ENCODE measurements around the gene MTOR. TPM values are rescaled to one million over a fixed set of nuclear protein-coding genes. Genes with fewer than 3 reads are reported as not detected.

Gene MTOR
- polyA plus RNA-seq, 4 donors, result 11.3 to 22.9 (median 17.7) TPM

DNA sequence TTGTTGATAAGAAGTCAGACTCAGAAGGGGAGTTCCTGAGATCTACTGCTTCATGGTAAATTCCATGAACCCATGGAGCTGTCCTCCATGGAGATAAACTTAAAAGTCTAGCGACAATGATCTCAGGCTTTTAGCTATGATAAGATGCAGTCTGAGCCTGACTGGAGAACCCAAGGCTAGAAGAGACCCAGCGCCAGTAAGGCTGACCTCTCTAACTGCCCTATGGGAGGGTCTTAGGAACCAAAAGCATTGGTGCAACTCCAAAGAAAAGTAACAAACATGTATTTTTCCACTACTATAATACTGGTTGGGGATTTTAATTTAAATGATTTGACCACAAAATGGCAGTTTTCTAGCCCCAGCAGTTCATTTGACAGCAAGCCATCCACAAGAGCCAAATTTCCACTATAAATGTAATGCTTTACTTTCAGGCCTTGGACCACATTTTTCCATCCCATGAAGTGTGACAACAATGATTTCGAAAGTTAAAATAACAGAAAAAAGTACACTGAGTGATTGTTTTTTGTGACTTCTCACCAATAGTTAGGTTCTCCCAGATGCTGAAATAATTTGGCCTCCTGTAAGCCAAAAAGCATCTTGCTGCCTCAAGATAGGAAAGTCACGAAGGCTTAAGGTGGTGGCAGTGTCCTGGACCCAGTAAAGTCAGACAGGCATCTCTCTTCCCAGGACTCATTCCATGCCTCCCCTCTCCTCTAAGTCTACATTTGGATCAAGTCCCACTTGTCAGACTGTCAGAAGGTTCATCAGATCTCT lies 119.5 kb downstream of the MTOR start:
- H3K27ac ChIP-seq (ENCODE audit: low read depth in 1 of 3, low read length in 2 of 3), result no peak overlapping the region
- H3K9me3 ChIP-seq (ENCODE audit: control insufficient read depth in 2 of 2, insufficient read depth in 1 of 2, low read depth in 1 of 2, low read length in 1 of 2), result no peaks in the 10 kb centered on the region
- H3K27me3 ChIP-seq (ENCODE audit: control insufficient read depth in 3 of 3, insufficient read depth in 3 of 3, low read length in 3 of 3), result no peaks in the 10 kb centered on the region
- DNase-seq (no peak), FAIRE-seq (no peak)
- H3K4me3 ChIP-seq (ENCODE audit: low read depth in 1 of 3, low read length in 3 of 3), result no peak overlapping the region
- WGBS, 3 donors, result 91 to 98% (median 94%) methylated on average over 4 of the region's 4 CpGs
- peaks cover 9 to 42% (median 25%) of the 10 kb centered on the region in 3 donors for H3K36me3 ChIP-seq (ENCODE audit: control insufficient read depth in 3 of 3, insufficient read depth in 2 of 3, low read depth in 1 of 3, low read length in 3 of 3)
- no peaks in the 10 kb centered on the region for H3K4me1 ChIP-seq (ENCODE audit: control insufficient read depth in 3 of 3, insufficient read depth in 2 of 3, low read depth in 1 of 3, low read length in 2 of 3)

DNA sequence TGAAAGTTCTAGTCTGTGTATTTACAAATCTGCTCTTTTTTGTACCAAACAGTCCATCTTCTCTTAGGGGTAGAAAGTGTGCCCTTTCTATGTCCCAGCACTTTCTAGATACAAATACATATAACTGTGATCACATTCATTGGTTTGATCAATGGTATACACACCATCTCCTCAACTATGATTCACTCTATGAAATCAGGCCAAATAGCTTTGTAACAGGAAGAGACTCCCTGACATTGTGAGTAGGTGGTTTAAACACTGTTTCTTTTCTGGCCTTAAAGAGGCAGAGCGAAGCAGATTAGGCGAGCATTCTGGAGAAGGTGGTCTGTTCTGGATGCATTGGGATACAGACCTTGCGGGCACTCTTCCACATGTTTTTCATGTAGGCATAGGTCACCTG lies 123.4 kb downstream of the MTOR start:
- DNase-seq (no peak), FAIRE-seq (no peak)
- Histone ChIP-seq H3K36me3 (ENCODE audit: control insufficient read depth in 3 of 3, insufficient read depth in 2 of 3, low read depth in 1 of 3, low read length in 3 of 3) (peaks cover 0 to 31% (median 19%) of the 10 kb centered on the region in 3 donors), H3K27me3 (ENCODE audit: control insufficient read depth in 3 of 3, insufficient read depth in 3 of 3, low read length in 3 of 3) (no peaks in the 10 kb centered on the region), H3K9me3 (ENCODE audit: control insufficient read depth in 2 of 2, insufficient read depth in 1 of 2, low read depth in 1 of 2, low read length in 1 of 2) (no peaks in the 10 kb centered on the region), H3K4me1 (ENCODE audit: control insufficient read depth in 3 of 3, insufficient read depth in 2 of 3, low read depth in 1 of 3, low read length in 2 of 3) (no peaks in the 10 kb centered on the region), H3K27ac (ENCODE audit: low read depth in 1 of 3, low read length in 2 of 3) (no peak overlapping the region), H3K4me3 (ENCODE audit: low read depth in 1 of 3, low read length in 3 of 3) (no peak overlapping the region)
- 94 to 98% (median 97%) methylated on average over 3 of the region's 3 CpGs for WGBS, 3 donors

DNA sequence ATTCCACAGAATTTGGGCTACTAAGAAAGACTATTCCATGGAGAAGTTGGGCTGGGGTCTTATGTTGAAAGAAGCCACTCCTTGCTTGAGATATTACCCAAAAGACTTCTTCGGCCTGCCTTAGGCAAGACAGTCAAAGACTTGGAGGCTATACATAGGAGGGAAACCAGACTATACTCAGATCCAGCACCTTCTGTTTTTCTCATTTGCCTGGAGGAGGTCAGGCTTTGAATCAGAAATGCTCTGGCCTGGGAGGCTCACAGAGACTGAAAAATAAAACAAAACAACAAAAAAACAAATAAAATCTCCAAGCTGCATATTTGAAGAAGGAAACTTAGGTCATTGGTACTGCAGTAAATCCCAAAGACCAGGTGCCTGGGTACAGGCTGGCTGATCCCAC lies 124.3 kb downstream of the MTOR start:
- FAIRE-seq (no peak), DNase-seq (no peak)
- Histone ChIP-seq H3K4me3 (ENCODE audit: low read depth in 1 of 3, low read length in 3 of 3) (no peak overlapping the region), H3K9me3 (ENCODE audit: control insufficient read depth in 2 of 2, insufficient read depth in 1 of 2, low read depth in 1 of 2, low read length in 1 of 2) (no peaks in the 10 kb centered on the region), H3K27ac (ENCODE audit: low read depth in 1 of 3, low read length in 2 of 3) (no peak overlapping the region), H3K4me1 (ENCODE audit: control insufficient read depth in 3 of 3, insufficient read depth in 2 of 3, low read depth in 1 of 3, low read length in 2 of 3) (no peaks in the 10 kb centered on the region), H3K27me3 (ENCODE audit: control insufficient read depth in 3 of 3, insufficient read depth in 3 of 3, low read length in 3 of 3) (no peaks in the 10 kb centered on the region), H3K36me3 (ENCODE audit: control insufficient read depth in 3 of 3, insufficient read depth in 2 of 3, low read depth in 1 of 3, low read length in 3 of 3) (peaks cover 0 to 33% (median 16%) of the 10 kb centered on the region in 3 donors)
- 100% methylated on average over 1 of the region's 1 CpG for WGBS, 3 donors

DNA sequence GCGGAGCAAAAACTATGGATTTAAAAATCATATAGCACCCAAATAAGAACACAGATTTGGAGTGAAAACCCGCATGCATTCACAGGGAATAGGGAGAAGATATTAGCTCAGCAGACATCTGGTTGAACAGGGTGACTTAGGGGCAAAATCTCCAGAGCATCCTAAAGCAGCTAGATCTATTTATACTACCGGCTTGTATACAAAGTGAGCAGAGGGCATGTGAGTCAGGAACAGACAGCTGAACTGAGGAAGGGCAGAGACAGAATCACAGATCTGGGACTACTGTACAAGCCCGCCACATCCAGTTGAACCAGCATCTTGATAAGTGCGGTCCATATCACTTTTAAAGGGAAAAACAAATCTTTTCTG lies 127.5 kb downstream of the MTOR start:
- 62 to 75% (median 75%) methylated on average over 5 of the region's 5 CpGs for WGBS, 3 donors
- Histone ChIP-seq H3K9me3 (ENCODE audit: control insufficient read depth in 2 of 2, insufficient read depth in 1 of 2, low read depth in 1 of 2, low read length in 1 of 2) (no peaks in the 10 kb centered on the region), H3K36me3 (ENCODE audit: control insufficient read depth in 3 of 3, insufficient read depth in 2 of 3, low read depth in 1 of 3, low read length in 3 of 3) (peaks cover 3 to 47% (median 28%) of the 10 kb centered on the region in 3 donors), H3K4me3 (ENCODE audit: low read depth in 1 of 3, low read length in 3 of 3) (no peak overlapping the region), H3K27ac (ENCODE audit: low read depth in 1 of 3, low read length in 2 of 3) (no peak overlapping the region), H3K4me1 (ENCODE audit: control insufficient read depth in 3 of 3, insufficient read depth in 2 of 3, low read depth in 1 of 3, low read length in 2 of 3) (no peaks in the 10 kb centered on the region), H3K27me3 (ENCODE audit: control insufficient read depth in 3 of 3, insufficient read depth in 3 of 3, low read length in 3 of 3) (no peaks in the 10 kb centered on the region)
- no peak for DNase-seq
- no peak for FAIRE-seq

DNA sequence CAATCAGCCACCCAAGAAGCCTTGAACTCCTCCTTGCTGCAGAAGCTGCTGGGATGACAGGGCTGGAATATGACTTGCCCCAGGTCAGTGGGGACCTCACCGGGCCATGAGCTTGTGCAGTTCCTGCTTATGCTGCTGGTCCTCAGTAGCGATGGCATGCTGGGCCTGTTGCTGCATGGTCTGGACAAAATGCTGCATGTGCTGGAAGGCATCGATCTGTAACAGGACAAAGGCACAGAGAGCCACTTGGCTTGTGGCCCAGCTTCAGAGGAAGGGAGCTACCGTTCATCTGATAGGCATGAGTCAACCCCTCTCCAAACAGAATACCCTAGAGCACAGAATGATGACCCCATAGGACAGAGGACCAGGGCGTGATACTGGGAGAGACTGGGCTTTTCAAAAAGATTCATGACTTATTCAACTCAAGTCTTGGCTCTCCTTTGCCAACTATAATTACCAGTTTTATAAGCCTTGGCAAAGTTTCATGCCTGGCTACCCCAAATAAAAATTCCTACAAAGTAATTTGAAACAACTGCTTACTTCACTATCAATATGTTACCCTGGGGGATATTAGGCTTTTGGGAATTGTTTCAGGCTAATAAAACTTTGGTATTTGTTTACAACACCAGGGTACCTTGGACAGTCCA lies 128.0 kb downstream of the MTOR start:
- FAIRE-seq, result no peak
- no peaks in the 10 kb centered on the region for H3K4me1 ChIP-seq (ENCODE audit: control insufficient read depth in 3 of 3, insufficient read depth in 2 of 3, low read depth in 1 of 3, low read length in 2 of 3)
- no peaks in the 10 kb centered on the region for H3K9me3 ChIP-seq (ENCODE audit: control insufficient read depth in 2 of 2, insufficient read depth in 1 of 2, low read depth in 1 of 2, low read length in 1 of 2)
- H3K36me3 ChIP-seq (ENCODE audit: control insufficient read depth in 3 of 3, insufficient read depth in 2 of 3, low read depth in 1 of 3, low read length in 3 of 3), result peaks cover 3 to 46% (median 32%) of the 10 kb centered on the region in 3 donors
- no peak overlapping the region for H3K27ac ChIP-seq (ENCODE audit: low read depth in 1 of 3, low read length in 2 of 3)
- DNase-seq, result no peak
- H3K4me3 ChIP-seq (ENCODE audit: low read depth in 1 of 3, low read length in 3 of 3), result no peak overlapping the region
- 47 to 73% (median 64%) methylated on average over 5 of the region's 5 CpGs for WGBS, 3 donors
- no peaks in the 10 kb centered on the region for H3K27me3 ChIP-seq (ENCODE audit: control insufficient read depth in 3 of 3, insufficient read depth in 3 of 3, low read length in 3 of 3)

DNA sequence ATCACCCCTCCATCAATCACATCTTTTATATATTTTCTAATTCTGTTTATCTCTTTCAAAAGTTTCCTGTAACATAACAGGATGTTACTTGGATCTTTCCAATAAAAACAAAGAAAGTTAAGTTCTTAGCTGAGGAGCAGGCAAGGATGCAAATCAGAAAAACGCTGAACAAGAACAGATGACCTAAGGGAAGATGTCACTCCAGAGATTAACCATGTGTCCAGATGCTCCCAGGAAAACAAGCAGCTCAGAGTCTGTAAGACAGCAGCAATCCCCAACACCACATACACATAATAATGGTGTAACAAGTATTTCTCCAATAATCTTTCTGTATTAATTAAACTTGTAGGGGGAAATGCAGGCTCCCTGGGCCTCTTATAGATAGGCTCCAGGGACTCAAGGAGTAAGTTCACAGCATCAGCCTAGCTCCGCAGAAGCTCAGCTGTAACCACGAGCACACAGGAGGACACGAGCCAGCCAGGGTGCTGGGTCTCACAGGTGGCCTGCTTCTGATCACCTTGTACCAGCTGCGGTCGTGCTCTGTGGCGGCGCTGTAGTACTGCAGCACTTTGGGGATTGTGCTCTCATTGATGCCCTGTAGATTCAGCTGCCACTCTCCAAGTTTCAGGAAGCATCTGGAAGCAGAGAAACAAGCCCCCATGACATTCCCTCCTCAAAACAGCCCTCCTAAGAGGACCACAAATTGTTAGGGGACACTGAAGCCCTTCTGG lies 129.6 kb downstream of the MTOR start:
- FAIRE-seq, result no peak
- H3K4me1 ChIP-seq (ENCODE audit: control insufficient read depth in 3 of 3, insufficient read depth in 2 of 3, low read depth in 1 of 3, low read length in 2 of 3), result no peaks in the 10 kb centered on the region
- DNase-seq, result no peak
- 86 to 95% (median 91%) methylated on average over 8 of the region's 8 CpGs for WGBS, 3 donors
- H3K27me3 ChIP-seq (ENCODE audit: control insufficient read depth in 3 of 3, insufficient read depth in 3 of 3, low read length in 3 of 3), result no peaks in the 10 kb centered on the region
- peaks cover 17 to 52% (median 34%) of the 10 kb centered on the region in 3 donors for H3K36me3 ChIP-seq (ENCODE audit: control insufficient read depth in 3 of 3, insufficient read depth in 2 of 3, low read depth in 1 of 3, low read length in 3 of 3)
- H3K4me3 ChIP-seq (ENCODE audit: low read depth in 1 of 3, low read length in 3 of 3), result no peak overlapping the region
- no peaks in the 10 kb centered on the region for H3K9me3 ChIP-seq (ENCODE audit: control insufficient read depth in 2 of 2, insufficient read depth in 1 of 2, low read depth in 1 of 2, low read length in 1 of 2)
- H3K27ac ChIP-seq (ENCODE audit: low read depth in 1 of 3, low read length in 2 of 3), result no peak overlapping the region

DNA sequence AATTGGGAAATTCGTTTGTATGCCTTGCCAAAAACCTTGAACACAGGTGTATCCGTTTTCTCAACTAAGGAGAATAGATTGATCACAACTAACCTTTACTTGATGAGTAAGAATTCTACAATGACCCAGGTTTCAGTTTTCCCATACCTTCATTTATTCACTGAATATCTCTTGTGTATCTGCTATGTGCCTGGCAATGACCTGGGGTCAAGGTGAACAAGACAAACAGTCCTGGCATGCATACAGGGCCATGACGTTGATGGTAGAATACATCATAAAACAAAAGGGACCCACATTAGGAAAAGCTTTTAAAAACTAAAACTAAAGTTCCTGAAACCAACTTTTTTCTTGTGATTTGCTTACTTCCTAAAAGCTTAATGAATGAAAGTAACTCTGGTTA lies 130.5 kb downstream of the MTOR start:
- H3K4me3 ChIP-seq (ENCODE audit: low read depth in 1 of 3, low read length in 3 of 3), result no peak overlapping the region
- 59 to 75% (median 73%) methylated on average over 3 of the region's 3 CpGs for WGBS, 3 donors
- FAIRE-seq (no peak), DNase-seq (no peak)
- H3K4me1 ChIP-seq (ENCODE audit: control insufficient read depth in 3 of 3, insufficient read depth in 2 of 3, low read depth in 1 of 3, low read length in 2 of 3), result no peaks in the 10 kb centered on the region
- no peaks in the 10 kb centered on the region for H3K9me3 ChIP-seq (ENCODE audit: control insufficient read depth in 2 of 2, insufficient read depth in 1 of 2, low read depth in 1 of 2, low read length in 1 of 2)
- H3K36me3 ChIP-seq (ENCODE audit: control insufficient read depth in 3 of 3, insufficient read depth in 2 of 3, low read depth in 1 of 3, low read length in 3 of 3), result peaks cover 21 to 59% (median 37%) of the 10 kb centered on the region in 3 donors
- H3K27ac ChIP-seq (ENCODE audit: low read depth in 1 of 3, low read length in 2 of 3), result no peak overlapping the region
- H3K27me3 ChIP-seq (ENCODE audit: control insufficient read depth in 3 of 3, insufficient read depth in 3 of 3, low read length in 3 of 3), result no peaks in the 10 kb centered on the region

DNA sequence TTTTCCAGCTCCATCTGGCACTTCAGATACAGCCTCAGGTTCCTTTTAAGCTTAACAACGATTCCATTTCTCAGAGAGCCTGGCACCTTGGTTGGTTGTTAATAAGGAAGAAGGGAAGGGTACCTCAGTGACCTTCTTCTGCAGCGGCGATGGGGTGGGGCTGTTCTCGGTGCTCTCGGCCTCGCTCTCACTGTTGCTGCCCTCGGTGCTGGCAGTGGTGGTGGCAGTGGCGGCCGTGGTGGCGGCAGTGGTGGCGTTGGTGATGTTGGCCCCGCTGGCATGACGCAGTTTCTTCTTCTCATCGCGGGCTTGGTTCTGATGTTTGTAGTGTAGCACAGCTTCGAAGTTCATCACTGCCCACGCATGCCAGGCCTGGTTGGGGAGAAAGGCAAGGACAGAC lies 131.9 kb downstream of the MTOR start:
- Histone ChIP-seq H3K27ac (ENCODE audit: low read depth in 1 of 3, low read length in 2 of 3) (no peak overlapping the region), H3K27me3 (ENCODE audit: control insufficient read depth in 3 of 3, insufficient read depth in 3 of 3, low read length in 3 of 3) (no peaks in the 10 kb centered on the region), H3K36me3 (ENCODE audit: control insufficient read depth in 3 of 3, insufficient read depth in 2 of 3, low read depth in 1 of 3, low read length in 3 of 3) (peaks cover 28 to 65% (median 43%) of the 10 kb centered on the region in 3 donors), H3K4me3 (ENCODE audit: low read depth in 1 of 3, low read length in 3 of 3) (no peak overlapping the region), H3K9me3 (ENCODE audit: control insufficient read depth in 2 of 2, insufficient read depth in 1 of 2, low read depth in 1 of 2, low read length in 1 of 2) (no peaks in the 10 kb centered on the region), H3K4me1 (ENCODE audit: control insufficient read depth in 3 of 3, insufficient read depth in 2 of 3, low read depth in 1 of 3, low read length in 2 of 3) (no peaks in the 10 kb centered on the region)
- DNase-seq (no peak), FAIRE-seq (no peak)
- WGBS, 3 donors, result 96 to 97% (median 97%) methylated on average over 17 of the region's 17 CpGs

Measured in small intestine (tissue), 7 donors.